ENCODE results near the gene CDH4.

Gene CDH4

DNA sequence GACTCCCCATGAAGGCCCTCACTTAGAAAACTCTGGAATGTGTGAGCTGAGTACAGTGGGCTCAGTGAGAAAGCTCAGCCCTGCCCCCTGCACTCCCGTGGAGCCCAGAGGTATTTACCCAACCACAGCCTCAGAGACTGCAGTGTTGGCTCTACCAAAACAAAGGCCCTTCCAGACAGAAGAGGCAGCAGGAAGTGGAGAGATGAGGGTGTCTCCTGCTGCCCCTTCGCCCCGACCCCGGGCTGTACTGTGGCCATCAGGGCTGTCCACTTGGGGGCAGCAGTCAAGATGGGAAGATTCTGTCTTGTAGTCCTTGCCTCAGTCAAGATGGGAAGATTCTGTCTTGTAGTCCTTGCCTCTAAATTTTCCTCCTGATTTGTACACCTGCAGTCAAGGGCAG, 472.3 kb downstream of the CDH4 start:
- no peak for TF ChIP-seq ZNF274 (IDR thresholded peaks at IDR 0.05; ENCODE audit: low read depth, low read length)
- H3K4me3 ChIP-seq (ENCODE audit: low read length), result no peak overlapping the region

DNA sequence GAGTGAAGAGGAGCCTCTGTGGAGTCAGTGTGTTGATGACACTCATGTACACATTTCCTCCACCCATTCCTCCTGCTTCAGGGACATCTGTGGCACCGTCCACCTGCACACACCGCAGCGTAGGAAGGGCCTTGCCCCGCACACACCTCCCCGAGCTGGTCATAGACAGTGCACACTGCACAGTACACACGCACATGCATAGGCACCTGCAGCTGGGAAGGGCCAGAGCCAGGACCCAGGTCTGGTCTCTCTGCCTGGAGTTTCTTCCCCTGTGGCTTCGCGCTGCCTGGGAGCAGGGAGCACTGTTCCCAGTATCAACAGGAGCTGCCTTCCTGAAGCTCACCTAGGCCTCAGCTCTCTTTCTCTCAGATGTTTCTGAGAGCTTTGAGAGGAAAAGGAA, 473.1 kb downstream of the CDH4 start:
- no peak overlapping the region for H3K4me3 ChIP-seq (ENCODE audit: low read length)
- TF ChIP-seq ZNF274 (IDR thresholded peaks at IDR 0.05; ENCODE audit: low read depth, low read length), result no peak

DNA sequence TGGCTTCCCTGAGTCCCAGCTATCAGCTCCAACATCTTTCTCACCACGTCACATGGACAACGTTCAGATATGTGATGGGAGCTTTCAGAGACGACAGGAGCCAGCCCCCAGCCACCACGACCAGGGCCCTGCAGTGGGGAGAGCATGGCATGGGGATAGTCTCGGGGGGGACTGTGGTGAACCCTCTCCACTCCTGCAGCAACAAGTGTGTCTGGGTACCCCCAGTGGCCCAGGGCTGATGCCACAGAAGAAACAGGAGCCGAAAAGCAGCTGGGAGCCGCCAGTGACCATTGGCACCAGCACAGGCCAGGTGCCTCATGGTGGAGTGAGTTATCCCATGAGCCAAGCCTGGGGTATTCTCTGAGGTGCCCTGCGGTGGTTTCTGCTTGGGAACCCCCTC, 473.9 kb downstream of the CDH4 start:
- no peak overlapping the region for H3K4me3 ChIP-seq (ENCODE audit: low read length)
- TF ChIP-seq ZNF274 (IDR thresholded peaks at IDR 0.05; ENCODE audit: low read depth, low read length), result no peak

- H3K4me3 ChIP-seq (ENCODE audit: low read length), result no peak overlapping the region
- TF ChIP-seq ZNF274 (IDR thresholded peaks at IDR 0.05; ENCODE audit: low read depth, low read length), result no peak
Measured at GRCh38 chr20:61726979-61727378, 474.9 kb downstream of the CDH4 start.

DNA sequence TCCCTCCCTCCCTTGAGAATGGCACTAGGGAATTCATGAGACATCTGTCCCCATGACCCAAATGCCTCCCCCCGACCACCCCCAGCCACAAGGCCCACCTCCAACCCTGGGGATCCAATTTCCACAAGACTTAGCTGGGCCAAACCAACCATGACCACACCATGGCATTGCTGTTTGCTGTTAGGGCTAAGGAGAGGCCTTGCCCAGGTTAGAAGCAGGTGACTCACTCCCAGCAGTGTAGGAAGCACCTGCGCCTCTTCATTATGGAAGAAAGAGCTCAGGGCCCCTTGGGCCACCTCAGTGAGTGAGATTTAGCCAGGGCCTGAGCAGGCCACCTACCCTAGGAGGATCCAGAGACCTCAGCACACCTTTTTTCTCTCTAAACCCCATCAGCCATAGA, 475.7 kb downstream of the CDH4 start:
- TF ChIP-seq ZNF274 (IDR thresholded peaks at IDR 0.05; ENCODE audit: low read depth, low read length), result no peak

GRCh38 chr20:61728326-61728725, 476.3 kb downstream of the CDH4 start:
- H3K4me3 ChIP-seq (ENCODE audit: low read length), result no peak overlapping the region
- no peak for TF ChIP-seq ZNF274 (IDR thresholded peaks at IDR 0.05; ENCODE audit: low read depth, low read length)

More for the DNA sequence above, 475.7 kb downstream of the CDH4 start:
- no peak overlapping the region for H3K4me3 ChIP-seq (ENCODE audit: low read length)

DNA sequence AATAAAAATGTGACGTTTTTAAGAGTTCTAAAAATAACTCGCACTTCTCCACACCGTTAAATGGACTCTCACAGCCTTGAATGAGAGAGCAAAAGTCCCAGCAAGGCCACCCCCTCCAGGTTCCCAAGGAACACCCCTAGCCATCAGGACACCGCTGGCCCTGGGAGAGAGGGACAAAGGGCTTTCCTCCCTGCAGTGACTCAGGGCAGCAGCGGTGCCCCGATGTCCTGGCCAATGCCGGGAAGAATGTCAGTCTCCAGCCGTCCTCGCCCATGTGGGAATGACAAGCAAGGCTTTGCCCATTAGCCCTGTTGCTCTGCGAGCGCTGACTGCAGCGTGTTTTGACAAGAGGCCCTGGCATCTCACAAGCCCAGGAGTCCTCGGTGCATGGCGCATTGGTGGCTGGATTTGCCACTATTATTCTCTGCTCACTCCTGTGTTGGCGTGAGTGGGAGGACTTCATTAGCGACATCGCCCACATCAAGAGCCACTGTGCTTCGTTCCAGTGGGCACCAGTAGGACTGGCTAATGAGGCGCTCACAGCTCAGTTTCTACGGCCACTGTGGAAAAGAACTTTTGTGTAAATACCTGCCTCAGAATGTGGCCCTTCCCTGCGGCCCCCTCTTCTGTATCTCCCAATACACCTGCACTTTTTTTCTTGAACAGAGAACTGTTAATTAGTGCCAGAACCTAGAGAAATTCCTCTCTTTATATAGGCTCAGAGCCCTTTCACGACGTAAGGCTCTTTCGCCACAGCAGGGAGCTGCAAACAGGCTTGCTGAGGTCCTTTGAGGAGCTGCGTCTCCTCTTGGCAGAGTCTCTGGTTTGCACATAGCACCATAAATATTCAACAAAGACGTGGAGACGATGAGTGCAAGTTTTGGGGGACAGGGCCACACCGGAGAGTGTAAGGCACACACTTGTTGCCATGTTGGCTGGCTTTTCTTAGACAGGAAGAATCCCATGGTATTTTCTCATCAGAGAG, 477.0 kb downstream of the CDH4 start:
- no peak overlapping the region for H3K4me3 ChIP-seq (ENCODE audit: low read length)
- no peak for TF ChIP-seq ZNF274 (IDR thresholded peaks at IDR 0.05; ENCODE audit: low read depth, low read length)

DNA sequence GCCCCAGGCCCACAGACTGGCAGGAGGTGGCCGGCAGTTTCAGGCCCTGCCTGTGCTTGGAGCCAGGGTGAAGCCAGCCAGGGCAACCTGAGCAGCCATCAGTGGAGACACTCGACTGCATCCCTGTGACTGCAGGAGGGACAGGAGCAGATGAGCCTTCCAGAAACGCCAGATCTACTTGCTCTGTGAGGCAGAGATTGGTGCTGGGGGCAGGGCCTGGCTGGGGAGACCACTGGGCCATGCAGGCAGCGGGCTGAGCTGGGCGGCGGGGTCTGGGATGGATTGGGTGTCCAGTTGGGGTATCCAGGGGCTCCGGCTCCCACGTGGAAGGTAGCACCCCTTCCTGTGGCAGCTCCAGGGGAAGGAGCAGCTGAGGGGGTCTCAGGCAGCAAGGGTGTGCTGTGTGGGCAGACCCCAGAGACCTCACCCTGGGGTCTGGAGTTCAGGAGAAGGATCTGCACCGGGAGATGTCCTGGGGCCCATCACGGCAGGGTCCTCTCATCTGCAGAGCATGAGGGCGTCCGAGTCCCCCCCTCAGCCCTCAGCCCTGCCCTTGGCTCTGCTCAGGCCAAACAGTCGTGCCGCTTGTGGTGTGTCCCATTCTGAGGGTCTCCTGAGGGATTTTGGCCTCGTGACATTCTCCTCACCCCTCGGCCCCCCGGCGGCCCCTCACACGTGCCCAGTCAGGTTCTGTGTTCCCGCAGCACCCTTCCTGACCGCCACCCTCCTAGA, 478.7 kb downstream of the CDH4 start:
- no peak for TF ChIP-seq ZNF274 (IDR thresholded peaks at IDR 0.05; ENCODE audit: low read depth, low read length)
- no peak overlapping the region for H3K4me3 ChIP-seq (ENCODE audit: low read length)

GRCh38 chr20:61731363-61732181, 479.5 kb downstream of the CDH4 start:
- H3K4me3 ChIP-seq (ENCODE audit: low read length), result no peak overlapping the region
- no peak for TF ChIP-seq ZNF274 (IDR thresholded peaks at IDR 0.05; ENCODE audit: low read depth, low read length)

DNA sequence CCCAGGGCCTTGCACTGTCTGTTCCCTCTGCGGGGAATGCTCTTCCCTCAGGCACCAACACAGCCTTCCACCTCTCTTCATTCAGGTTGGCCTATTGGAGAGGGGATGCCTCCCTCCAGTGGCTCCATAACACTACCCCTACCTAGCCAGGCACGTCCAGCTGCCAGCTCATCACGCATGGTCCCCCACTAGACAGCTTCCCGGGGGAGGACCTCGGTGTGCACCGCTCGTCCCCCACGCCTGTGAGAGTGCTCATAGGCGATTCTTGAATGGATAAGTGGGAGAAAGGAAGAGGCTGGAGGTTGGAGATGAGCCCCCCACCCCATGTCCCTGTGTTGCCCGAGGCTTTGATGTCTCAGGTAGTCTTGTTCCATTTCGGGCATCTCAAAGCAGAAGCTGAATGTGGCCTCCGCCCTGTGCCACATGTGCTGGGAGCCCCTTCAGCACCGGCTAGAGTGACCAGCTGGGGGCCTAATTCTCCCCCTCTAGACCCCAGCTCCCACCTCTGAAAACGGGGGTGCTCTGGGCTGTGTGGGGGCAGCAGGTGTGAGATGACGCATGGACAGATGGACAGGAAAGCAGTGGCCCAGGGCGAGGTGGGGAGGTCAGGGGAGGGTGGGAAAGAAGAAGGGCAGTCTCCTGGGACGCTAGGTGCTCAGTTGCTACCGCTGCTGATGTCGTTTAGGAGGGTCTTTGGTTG, 480.6 kb downstream of the CDH4 start:
- TF ChIP-seq ZNF274 (IDR thresholded peaks at IDR 0.05; ENCODE audit: low read depth, low read length), result no peak
- H3K4me3 ChIP-seq (ENCODE audit: low read length), result no peak overlapping the region

DNA sequence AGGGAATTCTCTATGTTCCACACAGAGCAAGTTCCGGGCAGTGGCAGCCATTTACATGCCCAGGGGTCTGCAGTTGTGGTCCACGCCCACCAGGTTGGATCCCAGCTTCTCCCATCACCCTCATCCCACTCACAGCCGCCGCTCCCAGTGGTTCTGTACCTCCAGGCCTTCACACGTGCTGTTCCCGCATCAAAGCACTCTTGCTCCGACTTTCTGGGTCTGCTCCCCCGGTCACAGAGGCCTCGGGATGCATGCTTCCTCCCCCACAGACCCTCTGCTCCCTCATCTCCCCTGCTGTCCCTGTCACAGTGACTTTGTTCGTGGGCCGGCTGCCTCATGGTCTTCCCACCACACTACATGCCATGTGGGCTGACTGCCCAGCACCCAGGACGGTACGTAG, 481.2 kb downstream of the CDH4 start:
- no peak overlapping the region for H3K4me3 ChIP-seq (ENCODE audit: low read length)
- no peak for TF ChIP-seq ZNF274 (IDR thresholded peaks at IDR 0.05; ENCODE audit: low read depth, low read length)

DNA sequence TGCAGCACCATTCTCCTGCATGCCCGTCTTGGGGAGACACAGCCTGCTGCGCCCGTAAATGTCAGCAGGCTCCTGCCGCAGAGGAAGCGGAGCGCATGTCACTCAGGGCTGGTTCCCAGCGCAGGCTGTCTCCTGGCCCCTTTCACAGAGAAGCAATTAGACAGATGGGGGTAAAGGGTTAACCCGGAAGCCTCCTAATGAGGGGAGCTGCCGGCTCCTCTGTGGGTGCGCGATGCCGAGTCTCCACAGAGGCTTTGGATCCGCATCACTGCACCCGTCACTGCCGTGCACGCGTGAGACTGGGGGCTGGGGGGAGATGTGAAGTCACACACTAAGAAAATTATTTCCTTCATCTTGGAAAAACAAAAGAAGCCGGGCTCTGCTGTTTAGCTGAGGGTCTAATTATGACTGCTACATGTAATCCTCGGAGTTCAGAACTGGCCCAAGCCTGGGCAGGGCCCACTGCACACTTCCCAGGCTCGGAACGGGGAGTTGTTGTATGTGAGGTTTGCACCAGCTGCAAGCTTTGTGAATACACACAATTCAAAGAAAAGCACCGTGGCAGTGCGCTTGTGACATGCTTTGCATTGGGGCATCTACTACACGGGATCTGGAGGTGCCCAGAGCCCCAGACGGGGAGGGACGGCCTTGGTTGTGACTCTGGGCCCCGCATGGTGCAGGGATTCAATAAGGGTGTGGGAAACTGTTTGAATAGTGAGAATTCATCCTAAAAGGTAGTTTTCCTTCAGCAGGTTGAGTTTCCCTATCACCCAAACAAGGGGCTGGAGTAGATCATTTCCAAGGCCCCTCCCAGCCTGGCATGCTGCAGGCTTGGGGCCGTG, 482.1 kb downstream of the CDH4 start:
- no peak overlapping the region for H3K4me3 ChIP-seq (ENCODE audit: low read length)
- no peak for TF ChIP-seq ZNF274 (IDR thresholded peaks at IDR 0.05; ENCODE audit: low read depth, low read length)

Measured in GM08714 (cell line).